ENCODE results near the gene LAP3.

DNA sequence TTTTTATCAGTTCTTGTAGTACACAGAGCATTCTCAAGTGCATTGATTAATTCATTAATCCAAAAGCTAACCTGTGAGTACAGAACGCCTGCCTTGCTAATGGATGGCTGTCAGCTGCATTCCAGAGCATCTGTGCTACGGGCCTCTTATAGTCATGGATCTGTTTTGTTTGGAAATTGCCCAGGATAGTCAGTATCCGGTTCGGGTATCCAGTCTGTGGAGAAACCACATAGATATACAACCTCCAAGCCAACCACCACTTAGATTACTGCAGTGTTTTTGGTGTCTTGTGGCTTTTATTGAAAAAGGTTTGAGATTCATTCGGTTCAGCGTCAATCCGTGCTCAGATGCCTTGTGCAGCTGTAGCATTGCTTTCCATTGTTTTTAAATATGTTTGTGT lies 4.0 kb downstream of the LAP3 start:
- TF ChIP-seq POLR2A (IDR thresholded peaks at IDR 0.05; ENCODE audit: low read length) (no peak), GATA1 (IDR thresholded peaks at IDR 0.05; ENCODE audit: low read depth, low read length) (no peak)

Data from erythroblast (primary cell).